OCI-LY7 (cell line): ENCODE data around the gene SETD7. TPM values are rescaled to one million over a fixed set of nuclear protein-coding genes. Genes with fewer than 3 reads are reported as not detected.

ENCODE experiments used
- BruUV-seq: library from RNA; stranded (reverse); fragments of 400-500 nt; replicated peaks from 2 replicates; lab custom pipeline; 2021; lab: Mats Ljungman, UMichigan
- CTCF ChIA-PET: fragments of 300-600 bp; sonication (Branson Sonifier 250); formaldehyde crosslinking; loops from one replicate; lab custom pipeline; 2022; ENCODE audit warnings: antibody characterized with exemption; ENCODE audit not compliant: unreplicated experiment; lab: Charles Lee
- POLR2A ChIA-PET: fragments of 300-600 bp; sonication (Branson Sonifier 250); formaldehyde crosslinking; loops from one replicate; lab custom pipeline; 2022; ENCODE audit warnings: antibody characterized with exemption; lab: Charles Lee
- DNase-seq: peaks from one replicate; pipeline ENCODE4 v3.0.0-alpha.2; 2015; ENCODE audit warnings: low spot score
- H2AFZ ChIP-seq: fragments of 200-600 bp; sonication (generic), shearing (Covaris generic); 2 replicates; pipeline ENCODE4 v1.6.1; 2014; ENCODE audit warnings: mild to moderate bottlenecking, antibody characterized with exemption, low read length, moderate library complexity
- H3K27ac ChIP-seq: fragments of 200-600 bp; sonication (generic); 2 replicates; pipeline ENCODE4 v1.5.1; 2014; ENCODE audit warnings: mixed run types, low read depth, mild to moderate bottlenecking, moderate library complexity, low read length, inconsistent platforms; ENCODE audit not compliant: poor library complexity, severe bottlenecking
- H3K36me3 ChIP-seq: fragments of 200-600 bp; sonication (generic); 2 replicates; pipeline ENCODE4 v1.6.1; 2014; ENCODE audit warnings: mild to moderate bottlenecking, antibody characterized with exemption, low read length, moderate library complexity, mixed read lengths; ENCODE audit not compliant: insufficient read depth
- H3K4me1 ChIP-seq: fragments of 200-600 bp; sonication (generic); 2 replicates; pipeline ENCODE4 v1.5.1; 2014; ENCODE audit warnings: mild to moderate bottlenecking, low read length; ENCODE audit not compliant: insufficient read depth, poor library complexity, severe bottlenecking
- H3K4me2 ChIP-seq: fragments of 200-600 bp; sonication (generic); 2 replicates; pipeline ENCODE4 v1.6.1; 2014; ENCODE audit warnings: mild to moderate bottlenecking, low read length
- H3K4me3 ChIP-seq: fragments of 200-600 bp; sonication (generic); 2 replicates; pipeline ENCODE4 v1.5.1; 2014; ENCODE audit warnings: mild to moderate bottlenecking, low read depth, low read length; ENCODE audit not compliant: poor library complexity, severe bottlenecking
- H3K79me2 ChIP-seq: fragments of 200-600 bp; sonication (generic); 2 replicates; pipeline ENCODE4 v1.6.1; 2016; ENCODE audit warnings: low read depth, mild to moderate bottlenecking, low read length, moderate library complexity, mixed read lengths; ENCODE audit not compliant: insufficient read depth
- H3K9me2 ChIP-seq: fragments of 200-600 bp; sonication (generic); 2 replicates; pipeline ENCODE4 v1.6.1; 2016; ENCODE audit warnings: mild to moderate bottlenecking, low read length, mixed read lengths; ENCODE audit not compliant: insufficient read depth
- H3K9me3 ChIP-seq: fragments of 200-600 bp; sonication (generic); 2 replicates; pipeline ENCODE4 v1.6.1; 2014; ENCODE audit warnings: mild to moderate bottlenecking, mixed run types, low read length, mixed read lengths
- H4K20me1 ChIP-seq: fragments of 200-600 bp; sonication (generic); 2 replicates; pipeline ENCODE4 v1.6.1; 2014; ENCODE audit warnings: mild to moderate bottlenecking, antibody characterized with exemption, low read length, moderate library complexity, mixed read lengths; ENCODE audit not compliant: insufficient read depth
- EZH2phosphoT487 ChIP-seq: fragments of 200-600 bp; sonication (generic); IDR thresholded peaks from 2 replicates; pipeline ENCODE4 v1.6.1; 2018; ENCODE audit warnings: low read depth, borderline replicate concordance, mild to moderate bottlenecking, mixed run types, antibody characterized with exemption, low read length, moderate library complexity, mixed read lengths
- intact Hi-C: fragments of 100-400 bp; cut with micrococcal nuclease; formaldehyde crosslinking; loops from one replicate; pipeline ENCODE4 v1.10.0; 2022; ENCODE audit not compliant: unreplicated experiment
- total RNA-seq, 2 experiments: library from RNA; depleted of rRNA in 1 of 2; stranded (reverse); fragments of >200 nt in 1 of 2; shearing (Covaris generic) in 1 of 2; gene quantifications; 2 replicates each; pipeline ENCODE4 v1.2.3, GENCODE V29; 2014 to 2022
- TF ChIP-seq, protein P1 (sequence below): fragments of 200-600 bp; sonication (generic); conservative IDR thresholded peaks from 2 replicates; pipeline ENCODE4 v1.5.1; 2014; ENCODE audit warnings: mild to moderate bottlenecking, antibody characterized with exemption, low read length, moderate library complexity, mixed read lengths

Gene SETD7
- total RNA-seq, 2 experiments from 2014 or later = 17.6 to 37.3 TPM

GRCh38 chr4:139558235-139559088 lies 2.4 kb upstream of the SETD7 start:
- peaks cover 15% of the 10 kb centered on the region for H4K20me1 ChIP-seq
- peak overlapping the region; percentile 53; the same call in 1 of the 2 replicates for H2AFZ ChIP-seq
- peak overlapping the region; percentile 87 for H3K27ac ChIP-seq
- no TSS peak for BruUV-seq
- peak overlapping the region; percentile 81 for H3K4me3 ChIP-seq
- no peak for DNase-seq
- no peak for TF ChIP-seq EZH2phosphoT487
- TF ChIP-seq, protein P1, sequence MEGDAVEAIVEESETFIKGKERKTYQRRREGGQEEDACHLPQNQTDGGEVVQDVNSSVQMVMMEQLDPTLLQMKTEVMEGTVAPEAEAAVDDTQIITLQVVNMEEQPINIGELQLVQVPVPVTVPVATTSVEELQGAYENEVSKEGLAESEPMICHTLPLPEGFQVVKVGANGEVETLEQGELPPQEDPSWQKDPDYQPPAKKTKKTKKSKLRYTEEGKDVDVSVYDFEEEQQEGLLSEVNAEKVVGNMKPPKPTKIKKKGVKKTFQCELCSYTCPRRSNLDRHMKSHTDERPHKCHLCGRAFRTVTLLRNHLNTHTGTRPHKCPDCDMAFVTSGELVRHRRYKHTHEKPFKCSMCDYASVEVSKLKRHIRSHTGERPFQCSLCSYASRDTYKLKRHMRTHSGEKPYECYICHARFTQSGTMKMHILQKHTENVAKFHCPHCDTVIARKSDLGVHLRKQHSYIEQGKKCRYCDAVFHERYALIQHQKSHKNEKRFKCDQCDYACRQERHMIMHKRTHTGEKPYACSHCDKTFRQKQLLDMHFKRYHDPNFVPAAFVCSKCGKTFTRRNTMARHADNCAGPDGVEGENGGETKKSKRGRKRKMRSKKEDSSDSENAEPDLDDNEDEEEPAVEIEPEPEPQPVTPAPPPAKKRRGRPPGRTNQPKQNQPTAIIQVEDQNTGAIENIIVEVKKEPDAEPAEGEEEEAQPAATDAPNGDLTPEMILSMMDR = no peak
- peaks cover 17% of the 10 kb centered on the region for H3K79me2 ChIP-seq
- H3K9me2 ChIP-seq = no peaks in the 10 kb centered on the region
- CTCF ChIA-PET = no interaction called here
- no peaks in the 10 kb centered on the region for H3K9me3 ChIP-seq
- POLR2A ChIA-PET = interaction anchor here (0.6 to 2.7 kb wide), 9 partner anchors 11 to 1982 kb away, joined by 3 to 10 read pairs (median 4); partner anchors contain the start of gene RAB33B
- H3K36me3 ChIP-seq = peaks cover 8% of the 10 kb centered on the region; the same call in 1 of the 2 replicates
- intact Hi-C loops = loop anchor here (5.0 to 10.0 kb wide), 7 partner anchors 261 to 1249 kb away; partner anchors contain the start of genes MAML3, NOCT and TBC1D9
- peak overlapping the region; percentile 86 for H3K4me2 ChIP-seq
- H3K4me1 ChIP-seq = peaks cover 54% of the 10 kb centered on the region

DNA sequence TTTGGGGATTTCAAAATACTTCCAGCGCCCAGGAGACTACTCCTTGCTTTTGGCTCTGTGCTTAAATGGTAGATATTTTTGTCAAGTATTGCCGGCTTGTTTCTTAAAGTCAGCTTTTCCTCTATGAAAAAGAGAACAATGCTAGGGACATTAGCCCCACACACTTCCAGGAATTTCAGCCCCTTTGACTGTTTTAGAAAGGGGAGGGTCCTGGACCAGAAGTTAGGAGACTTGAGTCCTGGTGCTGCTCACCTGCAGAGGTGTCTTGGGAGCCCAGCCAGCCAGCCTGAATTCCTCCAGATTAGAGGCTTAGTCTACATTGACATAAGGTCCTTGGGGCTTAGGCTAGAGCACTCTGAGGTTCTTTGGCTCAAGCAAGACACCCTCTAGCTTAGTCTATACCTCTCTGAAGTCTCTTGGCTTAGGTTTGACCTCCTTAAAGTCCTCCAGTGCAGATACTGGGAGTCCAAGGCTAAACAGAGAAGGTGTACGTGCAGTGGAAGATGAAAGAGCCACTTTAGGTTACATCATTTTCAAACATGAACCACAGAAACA lies 1.6 kb upstream of the SETD7 start:
- H3K4me3 ChIP-seq = peak overlapping the region; percentile 81
- intact Hi-C loops = loop anchor here (1.0 to 10.0 kb wide), 9 partner anchors 104 to 1250 kb away; partner anchors contain the start of genes ELF2, MAML3, NOCT and TBC1D9
- H3K36me3 ChIP-seq = peaks cover 15% of the 10 kb centered on the region
- POLR2A ChIA-PET = interaction anchor here (0.6 to 2.7 kb wide), 13 partner anchors 12 to 1981 kb away, joined by 3 to 10 read pairs (median 3); partner anchors contain the start of gene RAB33B
- peaks cover 23% of the 10 kb centered on the region for H4K20me1 ChIP-seq
- peak; percentile 52 for DNase-seq
- H3K79me2 ChIP-seq = peaks cover 26% of the 10 kb centered on the region
- peak overlapping the region; percentile 86 for H3K4me2 ChIP-seq
- H3K27ac ChIP-seq = peak overlapping the region; percentile 87
- no peaks in the 10 kb centered on the region for H3K9me2 ChIP-seq
- no peaks in the 10 kb centered on the region for H3K9me3 ChIP-seq
- peaks cover 62% of the 10 kb centered on the region for H3K4me1 ChIP-seq
- CTCF ChIA-PET = no interaction called here
- peak overlapping the region; percentile 53; the same call in 1 of the 2 replicates for H2AFZ ChIP-seq
- BruUV-seq = TSS peak; percentile 82
- TF ChIP-seq, protein P1 = no peak
- TF ChIP-seq EZH2phosphoT487 = no peak
